HEK293T (cell line): ENCODE data around the gene FUNDC2.

Experiments used
- NFRKB ChIP-seq: fragments of 450-650 bp; IDR thresholded peaks from 2 replicates; pipeline ENCODE4 v1.6.1; 2016; ENCODE audit warnings: mild to moderate bottlenecking, moderate library complexity
- PKNOX1 ChIP-seq: fragments of 450-650 bp; IDR thresholded peaks from 2 replicates; pipeline ENCODE4 v1.6.1; 2016
- SUZ12 ChIP-seq: fragments of 450-650 bp; IDR thresholded peaks from 2 replicates; pipeline ENCODE4 v1.6.1; 2016; ENCODE audit warnings: mild to moderate bottlenecking
- TARDBP ChIP-seq: fragments of 450-650 bp; IDR thresholded peaks from 2 replicates; pipeline ENCODE4 v1.6.1; 2016

DNA sequence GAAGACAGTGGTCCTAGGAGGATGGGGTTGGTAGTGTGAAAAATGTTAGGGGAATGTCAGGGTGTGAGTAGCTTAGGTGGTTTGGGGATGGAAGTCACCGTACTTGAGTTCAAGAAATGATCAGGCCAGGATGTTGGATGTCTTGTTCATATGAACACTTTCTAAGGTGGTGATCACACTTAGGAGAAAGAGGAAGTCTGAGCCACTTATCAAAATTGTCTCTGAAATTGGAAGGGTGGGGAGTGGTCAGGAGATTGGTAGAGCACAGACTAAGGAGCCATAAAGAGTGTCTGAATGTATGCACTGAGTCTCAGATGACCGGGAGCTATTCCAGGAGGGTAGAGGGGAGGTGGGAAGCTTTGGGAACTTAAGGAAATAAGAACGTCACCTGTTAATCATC lies 27.0 kb downstream of the FUNDC2 start:
- TF ChIP-seq PKNOX1 (no peak), SUZ12 (no peak), TARDBP (no peak), NFRKB (no peak)
